Epithelial cell of esophagus (primary cell): Measurements from ENCODE around the gene VEPH1.
"Not testable (repeated sequence)": the region's sequence is repeated elsewhere in the genome, so short reads cannot be mapped to it uniquely, and the experiment has no call there.

Experiments used
- DNase-seq: peaks from one replicate; pipeline ENCODE4 v3.0.0; 2010; ENCODE audit warnings: low read depth
- H3K4me3 ChIP-seq: 2 replicates; pipeline ENCODE4 v1.5.1; 2011; ENCODE audit warnings: mild to moderate bottlenecking, low read length, control low read depth
- TF ChIP-seq, protein P1 (sequence below): IDR thresholded peaks from 2 replicates; pipeline ENCODE4 v1.5.1; 2011; ENCODE audit warnings: low read depth, mild to moderate bottlenecking, low read length, control low read depth, inconsistent platforms; ENCODE audit not compliant: insufficient read depth; ENCODE audit errors: missing control alignments

VEPH1 gene

GRCh38 chr3:157327837-157328236 lies 175.4 kb downstream of the VEPH1 start:
- TF ChIP-seq, protein P1, sequence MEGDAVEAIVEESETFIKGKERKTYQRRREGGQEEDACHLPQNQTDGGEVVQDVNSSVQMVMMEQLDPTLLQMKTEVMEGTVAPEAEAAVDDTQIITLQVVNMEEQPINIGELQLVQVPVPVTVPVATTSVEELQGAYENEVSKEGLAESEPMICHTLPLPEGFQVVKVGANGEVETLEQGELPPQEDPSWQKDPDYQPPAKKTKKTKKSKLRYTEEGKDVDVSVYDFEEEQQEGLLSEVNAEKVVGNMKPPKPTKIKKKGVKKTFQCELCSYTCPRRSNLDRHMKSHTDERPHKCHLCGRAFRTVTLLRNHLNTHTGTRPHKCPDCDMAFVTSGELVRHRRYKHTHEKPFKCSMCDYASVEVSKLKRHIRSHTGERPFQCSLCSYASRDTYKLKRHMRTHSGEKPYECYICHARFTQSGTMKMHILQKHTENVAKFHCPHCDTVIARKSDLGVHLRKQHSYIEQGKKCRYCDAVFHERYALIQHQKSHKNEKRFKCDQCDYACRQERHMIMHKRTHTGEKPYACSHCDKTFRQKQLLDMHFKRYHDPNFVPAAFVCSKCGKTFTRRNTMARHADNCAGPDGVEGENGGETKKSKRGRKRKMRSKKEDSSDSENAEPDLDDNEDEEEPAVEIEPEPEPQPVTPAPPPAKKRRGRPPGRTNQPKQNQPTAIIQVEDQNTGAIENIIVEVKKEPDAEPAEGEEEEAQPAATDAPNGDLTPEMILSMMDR, result no peak
- no peak for DNase-seq
- H3K4me3 ChIP-seq, result no peak overlapping the region

DNA sequence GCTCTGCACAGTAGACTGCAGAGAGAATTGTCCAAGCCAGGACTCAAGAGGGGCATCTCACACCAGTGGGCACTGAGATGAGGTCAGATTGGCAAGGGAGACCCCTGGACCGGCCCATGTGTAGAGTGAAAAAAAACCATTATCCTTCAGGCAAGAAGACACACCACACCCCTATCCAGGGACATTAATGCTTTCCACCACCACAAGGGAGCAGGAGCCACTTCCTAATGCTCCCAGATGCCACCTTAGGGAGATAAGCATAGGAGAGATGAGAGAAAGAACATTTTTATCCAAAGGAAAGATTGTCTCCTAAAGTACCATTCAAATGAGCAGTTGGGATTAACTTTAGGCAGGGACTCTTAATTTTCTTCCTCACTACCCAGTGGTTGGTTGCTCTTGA lies 176.2 kb downstream of the VEPH1 start:
- H3K4me3 ChIP-seq, result no peak overlapping the region
- TF ChIP-seq, protein P1, result no peak
- no peak for DNase-seq

- DNase-seq, H3K4me3 ChIP-seq: not testable (repeated sequence)
Observed at GRCh38 chr3:157324869-157325268, 178.3 kb downstream of the VEPH1 start.

DNA sequence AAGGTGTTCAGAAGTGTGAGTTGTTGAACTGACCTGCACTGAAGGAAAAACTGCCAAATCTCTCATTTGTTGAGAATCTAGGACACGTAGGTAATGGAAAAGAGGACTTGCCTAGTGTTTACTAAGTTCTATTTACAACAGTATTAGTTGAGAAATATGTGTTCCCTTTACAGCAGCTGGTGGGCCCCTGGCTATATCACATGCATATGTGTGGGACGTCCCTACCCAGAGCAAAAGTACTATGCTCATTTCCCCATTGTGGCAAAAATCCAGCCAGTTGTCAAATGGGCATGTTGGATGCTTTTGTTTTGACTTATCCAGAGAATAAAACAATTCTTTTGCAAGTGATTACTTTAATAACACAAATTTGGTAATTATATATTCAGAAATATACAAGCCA lies 179.9 kb downstream of the VEPH1 start:
- DNase-seq, result no peak
- H3K4me3 ChIP-seq, result no peak overlapping the region
- TF ChIP-seq, protein P1, result no peak

DNA sequence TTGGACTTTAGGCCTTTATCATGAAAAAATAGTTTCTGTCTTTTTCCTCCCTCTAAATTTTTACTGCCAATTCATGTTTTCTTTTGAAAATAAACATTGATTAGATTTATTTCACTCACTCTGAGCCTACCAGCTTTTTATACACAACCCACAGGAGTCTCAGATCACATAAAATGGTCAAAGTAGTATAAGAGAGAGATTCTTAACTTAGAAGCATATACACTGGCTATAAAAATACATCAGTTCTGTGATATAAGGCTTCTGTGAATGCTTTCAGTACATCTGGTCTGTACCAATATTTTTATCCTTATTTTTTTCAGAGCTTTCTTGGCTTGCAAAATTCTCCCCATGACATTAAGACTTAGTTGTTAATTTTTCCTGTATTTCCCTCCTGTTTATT lies 183.5 kb downstream of the VEPH1 start:
- no peak overlapping the region for H3K4me3 ChIP-seq

DNA sequence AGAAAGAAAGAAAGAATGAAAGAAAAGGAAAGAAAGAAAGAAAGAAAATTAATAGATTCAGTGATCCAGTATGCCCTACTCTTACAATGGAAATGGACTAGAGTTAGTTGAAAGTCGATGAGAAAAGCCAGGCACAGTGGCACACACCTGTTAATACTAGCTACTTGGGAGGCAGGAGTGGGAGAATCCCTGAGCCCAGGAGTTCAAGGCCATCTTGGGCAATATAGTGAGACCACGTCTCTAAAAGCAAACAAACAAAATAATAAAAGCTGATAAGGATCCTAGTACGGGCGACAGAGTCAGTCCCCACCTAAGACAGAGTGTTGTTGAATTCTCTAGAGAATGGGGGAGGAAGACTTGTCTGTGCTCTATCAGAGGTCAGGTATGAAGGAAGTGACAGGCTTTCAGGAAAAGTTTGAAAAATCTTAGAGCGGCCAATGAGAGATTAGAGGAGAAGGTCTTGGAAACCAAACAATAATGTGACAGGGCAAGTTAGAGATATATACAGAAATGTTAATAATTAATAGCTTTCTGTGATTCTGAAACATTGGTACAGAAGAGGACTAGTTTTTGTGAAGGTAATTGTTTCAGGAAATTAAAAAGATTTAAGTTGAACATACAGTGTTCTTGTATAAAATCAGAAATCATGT lies 184.5 kb downstream of the VEPH1 start:
- no peak overlapping the region for H3K4me3 ChIP-seq
- no peak for DNase-seq
- TF ChIP-seq, protein P1, result no peak

More for the DNA sequence above, 183.5 kb downstream of the VEPH1 start:
- TF ChIP-seq, protein P1, result no peak
- DNase-seq, result no peak

- no peak overlapping the region for H3K4me3 ChIP-seq
- TF ChIP-seq, protein P1, result no peak
- DNase-seq, result peak; percentile 4
Observed at GRCh38 chr3:157317895-157318294, 185.3 kb downstream of the VEPH1 start.
